GM21737 (cell line): Measurements from ENCODE around the gene PIAS4.

ENCODE experiments used
- ATAC-seq: cut with Tn5 transposase; IDR thresholded peaks from one replicate; pipeline ENCODE4 v1.9.1; 2021; ENCODE audit warnings: mild to moderate bottlenecking, moderate library complexity; ENCODE audit not compliant: unreplicated experiment

The PIAS4 gene

DNA sequence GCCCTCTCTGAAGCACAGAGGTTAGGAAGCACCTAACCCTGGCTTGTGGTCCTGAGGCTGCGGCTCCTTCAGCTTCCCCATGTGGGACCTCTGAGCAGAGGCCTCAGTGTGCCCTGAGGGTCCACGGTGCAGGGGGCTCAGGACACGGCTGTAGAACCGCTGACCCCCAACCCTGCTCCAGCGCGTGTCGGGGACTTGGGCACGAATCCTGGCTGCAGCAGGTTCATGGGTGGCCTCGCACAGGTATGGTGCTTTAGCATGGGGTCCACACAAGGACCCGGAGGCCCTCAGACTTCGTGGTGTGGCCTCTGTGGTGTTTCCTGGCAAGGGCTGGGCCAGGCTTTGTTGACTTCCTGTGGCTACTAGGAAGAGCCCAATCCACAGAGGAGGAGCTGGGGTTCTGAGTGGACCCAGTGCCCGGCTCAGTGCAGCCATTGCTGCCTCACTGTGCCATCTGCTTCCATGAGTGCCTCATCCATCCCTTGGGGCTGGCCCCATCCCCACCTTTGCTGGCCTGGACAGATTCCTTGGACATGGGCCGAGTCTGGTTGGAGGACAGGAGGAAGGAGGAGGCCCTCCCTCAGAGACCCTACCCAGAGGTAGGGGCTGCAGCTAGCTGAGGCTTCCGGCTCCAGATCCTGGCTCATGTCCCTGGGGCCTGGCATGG is 34.7 kb downstream of the PIAS4 start:
- ATAC-seq: no peak

DNA sequence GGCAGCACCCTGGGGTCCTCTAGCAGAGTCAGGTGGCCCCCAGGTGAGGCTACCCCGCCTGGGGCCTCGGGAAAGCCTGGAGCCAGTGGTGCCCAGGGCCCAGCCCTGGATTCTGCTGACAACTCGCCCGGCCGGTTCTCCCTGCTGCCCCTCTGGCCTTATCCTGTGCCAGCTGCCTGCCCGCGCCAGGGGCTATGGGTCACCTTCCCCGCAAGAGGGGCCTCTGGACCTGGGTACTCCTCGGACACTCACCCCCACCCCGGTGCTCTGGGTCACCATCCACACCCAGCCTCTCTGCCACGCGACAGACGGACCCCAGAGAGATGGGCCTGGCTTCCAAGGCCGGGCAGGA is 35.2 kb downstream of the PIAS4 start:
- ATAC-seq: no peak

DNA sequence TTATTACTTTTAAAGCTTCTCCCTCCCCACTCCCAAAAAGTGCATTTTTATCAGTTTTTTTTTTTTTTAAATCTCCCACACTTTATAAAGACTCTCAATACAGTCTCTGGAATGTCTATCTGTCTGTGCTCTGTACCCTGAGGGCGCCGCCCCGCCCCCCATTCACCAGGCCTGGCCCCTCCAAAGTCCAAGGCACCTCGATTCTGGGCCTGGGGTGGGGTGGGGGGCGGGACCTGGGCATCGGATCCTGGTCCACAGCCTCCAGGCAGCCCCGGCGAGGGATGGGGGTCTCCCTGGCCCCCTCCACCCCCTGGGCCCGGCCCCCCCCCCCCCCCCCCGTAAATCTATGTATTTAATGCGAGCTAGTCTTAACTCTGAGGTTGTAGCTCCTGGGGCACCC is 35.9 kb downstream of the PIAS4 start:
- no peak for ATAC-seq

DNA sequence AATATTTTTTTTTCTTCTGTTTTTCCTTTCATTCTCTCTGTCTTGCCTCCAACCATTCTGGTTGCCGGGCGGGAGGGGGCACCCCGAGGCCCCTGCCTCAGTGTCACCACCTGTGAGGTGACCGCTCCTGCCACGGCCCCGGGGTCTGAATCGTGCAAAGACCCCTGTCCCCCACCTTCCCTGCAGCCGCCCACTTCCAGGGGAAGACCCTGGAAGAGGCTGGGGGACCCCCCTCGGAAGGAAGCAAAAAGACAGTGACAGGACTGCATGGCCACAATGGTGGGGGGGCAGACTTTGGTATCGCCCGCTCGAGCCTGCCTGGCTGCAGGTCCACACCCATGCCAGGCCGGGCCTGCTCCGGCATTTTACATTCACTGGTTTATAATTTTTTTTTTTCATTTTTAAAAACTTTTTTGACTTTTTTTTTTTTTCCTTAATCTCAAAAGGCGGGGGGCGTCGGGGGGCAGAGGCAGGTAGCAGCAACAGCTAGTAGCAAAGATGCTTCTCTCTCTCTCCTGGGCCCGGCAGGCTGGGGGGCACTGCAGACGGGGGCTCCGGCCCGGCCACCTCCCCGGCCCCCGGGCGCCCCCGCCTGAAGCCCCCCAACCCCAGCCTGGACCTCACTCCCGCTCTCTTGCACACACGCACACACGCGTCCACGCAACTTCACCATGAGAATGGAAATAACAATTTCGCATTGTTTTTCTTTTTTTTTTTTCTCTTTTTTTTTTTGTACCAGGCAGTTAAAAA is 36.6 kb downstream of the PIAS4 start:
- no peak for ATAC-seq

DNA sequence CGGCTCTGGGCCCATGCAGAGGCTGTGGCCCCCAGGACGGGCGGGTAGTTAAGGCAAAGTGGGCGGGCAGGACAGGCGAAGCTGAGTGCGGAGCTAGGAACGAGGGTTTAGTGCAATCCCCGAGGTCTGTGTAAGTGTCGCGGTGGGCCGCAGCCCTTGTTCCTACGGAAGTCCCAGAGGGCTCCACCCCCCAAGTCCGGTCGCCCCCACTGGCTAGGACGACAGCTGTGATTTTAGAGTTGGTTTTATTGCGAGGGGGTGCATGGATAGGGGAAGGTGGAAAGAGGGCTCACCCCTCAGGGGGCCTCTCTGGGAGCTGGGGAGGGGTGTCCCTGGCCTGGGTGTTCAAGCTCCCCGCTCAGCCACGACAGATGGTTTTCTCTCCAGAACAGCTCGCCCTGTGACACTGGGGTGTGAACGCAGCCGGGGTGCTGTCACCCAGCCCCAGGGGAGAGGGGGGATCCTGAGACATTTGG is 37.5 kb downstream of the PIAS4 start:
- ATAC-seq: no peak

DNA sequence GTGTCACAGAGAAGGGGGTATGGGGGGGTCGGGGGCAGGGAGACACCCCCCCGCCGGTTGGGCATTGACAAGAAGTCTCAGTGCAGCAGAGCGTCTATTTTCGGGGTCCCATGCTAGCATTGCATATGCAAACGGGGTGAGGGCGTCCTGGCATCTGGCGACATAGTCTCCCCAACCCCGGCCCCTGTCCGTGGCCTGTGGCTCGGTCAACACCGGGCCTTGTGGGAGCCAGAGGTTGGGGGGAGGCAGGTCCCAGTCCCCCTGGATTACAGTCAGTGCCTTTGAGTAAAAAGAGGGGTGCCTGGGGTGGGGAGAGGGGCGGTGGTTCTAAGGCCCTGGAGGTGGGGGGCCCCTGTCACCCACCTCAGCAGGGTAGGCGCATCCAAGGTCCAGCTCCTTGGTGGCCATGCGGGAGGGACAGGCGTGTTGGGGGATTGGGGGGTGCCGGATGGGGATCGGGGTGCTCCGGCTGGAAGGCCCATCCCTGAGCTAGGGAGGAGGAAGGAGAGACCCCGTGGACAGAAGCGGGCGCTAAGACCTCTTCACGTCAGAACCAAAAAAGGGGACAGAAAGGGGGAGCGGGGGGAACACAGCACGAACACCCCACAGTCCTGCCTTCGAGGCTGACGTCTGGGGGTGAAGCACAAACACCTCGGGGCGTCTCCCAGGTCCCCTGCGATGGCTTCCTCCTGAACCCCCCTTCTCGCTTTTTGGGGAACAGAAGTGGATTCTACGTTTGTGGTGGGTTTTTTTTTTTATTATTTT is 38.2 kb downstream of the PIAS4 start:
- ATAC-seq: no peak

DNA sequence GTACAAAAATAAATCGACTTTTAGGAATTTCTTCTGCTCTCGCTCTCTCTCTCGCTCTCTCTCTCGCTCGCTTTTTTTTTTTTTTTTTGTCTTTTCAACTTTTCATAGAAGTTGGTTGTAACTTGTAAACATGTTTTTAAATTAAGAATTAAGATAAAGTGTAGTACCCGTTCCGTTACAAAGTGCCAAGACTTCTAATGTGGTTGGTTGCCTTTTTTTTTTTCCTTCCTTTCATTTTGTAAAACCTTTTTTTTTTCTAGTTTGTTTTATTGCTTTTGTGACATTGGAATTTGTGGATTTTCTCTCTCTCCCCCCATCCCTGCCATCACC is 38.8 kb downstream of the PIAS4 start:
- no peak for ATAC-seq

DNA sequence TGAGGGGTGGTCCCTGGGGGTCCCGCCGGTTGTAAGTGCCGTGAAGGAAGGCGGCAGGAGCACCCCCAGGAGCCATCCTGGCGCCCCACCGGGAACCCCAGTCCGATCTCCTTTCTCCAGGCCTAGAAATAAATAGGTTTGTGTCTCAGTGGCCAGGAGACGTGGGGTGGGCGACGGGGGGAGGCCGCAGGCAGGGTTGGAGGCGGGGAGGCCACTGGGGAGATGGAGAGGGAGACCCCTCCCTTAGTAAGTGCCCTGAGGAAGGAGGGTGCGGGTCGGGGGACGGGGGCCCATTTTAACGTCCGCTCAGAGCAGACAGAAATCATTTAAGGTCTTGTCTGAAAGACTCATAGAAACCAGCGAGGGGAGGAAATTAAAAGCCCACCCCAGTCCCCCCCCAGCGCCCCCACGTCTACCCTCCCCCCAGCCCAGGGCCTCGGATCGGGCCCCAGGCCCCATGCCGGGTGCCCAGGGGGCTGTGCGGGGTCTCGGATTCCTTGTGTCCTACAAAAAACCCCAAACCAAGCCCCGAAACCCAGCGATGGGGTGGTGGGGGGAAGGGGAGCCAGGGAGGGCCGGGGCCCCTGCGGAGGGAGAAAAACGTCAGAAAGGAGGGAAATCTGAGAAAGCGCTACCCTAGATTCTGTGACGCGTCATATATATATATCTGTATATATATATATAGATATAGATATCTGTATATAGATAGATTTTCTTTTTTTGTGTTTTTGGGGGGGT is 39.6 kb downstream of the PIAS4 start:
- ATAC-seq: no peak

DNA sequence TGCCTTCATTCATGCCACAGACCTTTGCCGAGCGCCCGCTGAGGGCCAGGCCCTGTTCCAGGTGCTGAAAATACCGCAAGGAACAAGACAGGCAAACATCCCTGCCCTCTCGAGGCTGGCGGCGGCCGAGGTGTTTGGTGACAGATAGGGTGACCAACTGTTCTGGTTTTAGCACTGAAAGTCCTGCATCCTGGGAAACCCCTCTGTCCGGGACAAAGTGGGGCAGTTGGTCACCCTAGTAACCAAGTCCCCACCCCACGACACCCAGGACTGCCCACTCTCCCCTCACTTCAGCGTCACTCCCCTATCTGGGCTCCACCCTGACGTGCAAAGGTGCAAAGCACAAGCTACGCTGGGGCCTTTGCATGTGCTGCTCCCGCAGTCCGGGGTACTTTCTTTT is 41.9 kb downstream of the PIAS4 start:
- ATAC-seq: no peak

DNA sequence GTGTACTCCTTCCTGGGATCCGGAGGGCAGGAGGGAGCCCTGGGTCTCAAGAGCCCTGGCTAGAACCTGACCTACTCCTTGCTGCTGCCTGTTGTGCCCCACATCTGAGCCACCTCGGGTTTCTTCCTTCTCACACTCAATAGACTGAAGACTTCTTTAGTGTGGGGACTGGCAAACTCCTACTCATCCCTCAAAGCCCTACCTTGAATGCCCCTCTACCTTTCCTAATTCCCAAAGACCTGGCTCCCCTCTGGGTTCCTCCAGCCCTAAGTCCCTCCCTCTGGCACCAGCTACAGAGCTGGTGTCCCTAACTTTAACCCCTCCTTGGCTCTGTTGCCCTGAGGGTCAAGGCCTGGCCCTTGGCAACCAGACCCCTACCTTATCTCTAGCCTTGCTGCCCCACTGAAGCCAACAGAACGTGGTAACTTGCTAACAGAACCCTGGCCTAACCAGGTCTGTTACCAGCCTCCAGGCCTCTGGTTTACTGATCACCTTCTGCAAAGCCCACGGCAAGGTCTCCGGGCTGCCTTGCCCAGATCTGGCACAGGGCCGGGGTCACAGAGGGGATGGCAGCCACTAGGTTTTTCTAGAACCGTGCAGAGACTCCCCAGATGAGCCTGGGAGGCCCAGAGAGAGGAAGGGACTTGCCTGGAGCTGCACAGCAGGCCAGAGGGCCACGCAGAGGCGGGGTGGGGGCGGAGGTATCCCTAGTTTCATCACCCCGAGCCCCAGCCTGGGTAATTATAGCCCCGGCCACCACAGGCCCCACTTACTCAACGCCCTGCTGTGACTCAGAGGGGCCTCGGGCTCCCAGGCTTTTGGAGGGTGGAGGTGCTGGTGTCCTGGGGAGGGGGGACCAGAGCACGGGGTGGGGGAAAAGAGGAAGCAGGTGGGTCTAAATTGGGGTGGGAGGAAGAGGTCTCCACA is 43.9 kb downstream of the PIAS4 start:
- no peak for ATAC-seq

DNA sequence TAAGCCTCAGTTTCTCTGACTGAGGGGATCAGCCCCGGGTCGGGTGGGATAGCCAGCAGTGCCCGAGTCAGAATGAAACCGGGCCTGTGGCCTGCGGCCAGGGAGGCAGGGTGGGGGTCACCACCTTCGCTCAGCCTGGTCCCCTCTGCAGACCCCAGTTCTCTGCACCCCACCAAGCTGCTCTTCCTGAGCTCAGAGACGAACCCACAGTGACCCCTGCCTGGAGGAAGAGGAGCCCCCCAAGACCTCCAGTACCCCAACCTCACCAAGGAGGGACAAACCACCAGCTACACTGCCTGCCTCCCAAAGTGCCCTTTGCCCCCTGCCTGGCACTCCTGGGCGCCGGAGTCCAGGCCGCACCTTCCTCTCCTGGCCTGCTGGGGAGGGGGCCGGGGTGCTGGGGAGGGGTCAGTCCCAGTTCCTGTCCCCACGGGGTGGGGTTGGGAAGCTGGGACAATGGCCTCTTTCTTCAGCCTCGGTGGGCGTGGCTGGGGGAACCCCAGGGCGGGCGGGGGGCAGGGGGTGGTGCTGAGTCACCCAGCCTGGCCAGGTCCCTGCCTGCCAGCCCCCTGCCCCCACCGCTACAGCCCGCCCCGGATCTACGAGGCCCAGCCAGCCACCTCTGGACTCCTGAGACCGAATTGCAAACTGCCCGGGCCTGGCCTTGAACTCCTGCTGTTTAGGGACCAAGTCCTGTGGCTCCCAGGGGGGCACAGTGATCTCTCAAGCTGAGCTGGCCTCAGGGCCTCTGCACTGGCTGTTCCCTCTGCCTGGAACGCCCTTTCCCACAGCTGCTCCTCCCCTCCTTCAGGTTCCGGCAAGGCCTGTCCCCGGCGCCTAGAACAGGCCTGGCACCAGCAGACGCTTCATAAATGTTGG is 44.8 kb downstream of the PIAS4 start:
- no peak for ATAC-seq

DNA sequence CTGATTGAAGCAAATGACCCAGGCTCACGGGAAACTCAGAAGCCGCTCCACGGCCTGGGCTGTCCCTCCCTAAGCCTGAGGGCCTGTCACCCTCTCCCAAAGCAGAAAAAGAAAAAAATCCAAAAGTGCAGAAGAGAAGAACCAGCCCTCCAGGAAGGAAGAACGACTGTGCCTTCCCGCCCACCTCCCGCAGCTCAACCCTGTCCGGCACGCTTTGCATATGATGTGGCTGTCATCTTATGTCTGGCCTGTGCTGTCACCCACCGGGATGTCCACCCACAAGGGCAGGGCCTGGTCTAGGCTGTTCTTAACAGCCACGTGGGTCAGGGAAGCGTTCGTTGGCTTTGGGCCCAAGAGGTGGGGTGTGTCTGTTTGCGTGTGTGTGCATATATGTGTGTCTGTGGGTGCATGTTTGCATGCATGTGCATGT is 45.5 kb downstream of the PIAS4 start:
- no peak for ATAC-seq

DNA sequence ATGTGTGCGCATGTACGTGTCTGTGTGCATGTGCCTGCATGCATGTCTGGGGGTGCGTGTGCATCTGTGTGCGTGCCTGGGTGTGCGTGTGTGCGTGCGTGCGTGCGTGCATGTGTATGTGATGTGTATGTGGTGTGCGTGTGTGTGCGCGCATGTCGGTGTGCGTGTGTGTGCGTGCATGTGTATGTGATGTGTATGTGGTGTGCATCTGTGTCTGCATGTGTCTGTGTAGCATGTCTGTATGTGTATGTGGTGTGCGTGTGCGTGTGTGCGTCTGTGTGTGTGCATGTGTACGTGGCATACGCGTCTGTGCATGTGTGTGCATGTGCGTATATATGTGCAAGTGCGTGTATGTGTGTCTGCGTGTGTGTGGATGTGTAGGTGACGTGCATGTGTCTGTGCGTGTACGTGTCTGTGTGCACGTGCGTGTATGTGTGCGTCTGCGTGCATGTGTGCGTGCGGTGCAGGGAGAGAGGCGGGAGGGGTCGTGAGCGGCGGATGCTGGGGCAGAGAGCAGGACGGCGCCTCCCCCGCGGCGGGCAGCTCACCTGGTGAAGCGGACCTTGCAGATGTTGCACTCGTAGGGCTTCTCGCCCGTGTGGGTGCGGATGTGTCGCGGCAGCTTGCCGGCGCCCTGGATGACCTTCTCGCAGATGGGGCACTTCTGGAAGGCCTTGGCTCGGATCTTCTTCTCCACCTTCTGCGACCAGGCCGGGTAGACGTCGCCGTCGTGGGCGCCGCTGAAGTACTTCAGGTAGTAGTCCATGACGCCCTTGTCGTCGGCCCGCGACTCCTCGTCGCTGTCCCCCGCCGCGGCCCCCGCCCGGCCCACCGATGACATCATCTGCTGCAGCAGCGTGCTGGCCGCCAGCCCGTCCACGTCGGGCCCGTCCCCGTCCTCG is 46.1 kb downstream of the PIAS4 start:
- ATAC-seq: no peak

DNA sequence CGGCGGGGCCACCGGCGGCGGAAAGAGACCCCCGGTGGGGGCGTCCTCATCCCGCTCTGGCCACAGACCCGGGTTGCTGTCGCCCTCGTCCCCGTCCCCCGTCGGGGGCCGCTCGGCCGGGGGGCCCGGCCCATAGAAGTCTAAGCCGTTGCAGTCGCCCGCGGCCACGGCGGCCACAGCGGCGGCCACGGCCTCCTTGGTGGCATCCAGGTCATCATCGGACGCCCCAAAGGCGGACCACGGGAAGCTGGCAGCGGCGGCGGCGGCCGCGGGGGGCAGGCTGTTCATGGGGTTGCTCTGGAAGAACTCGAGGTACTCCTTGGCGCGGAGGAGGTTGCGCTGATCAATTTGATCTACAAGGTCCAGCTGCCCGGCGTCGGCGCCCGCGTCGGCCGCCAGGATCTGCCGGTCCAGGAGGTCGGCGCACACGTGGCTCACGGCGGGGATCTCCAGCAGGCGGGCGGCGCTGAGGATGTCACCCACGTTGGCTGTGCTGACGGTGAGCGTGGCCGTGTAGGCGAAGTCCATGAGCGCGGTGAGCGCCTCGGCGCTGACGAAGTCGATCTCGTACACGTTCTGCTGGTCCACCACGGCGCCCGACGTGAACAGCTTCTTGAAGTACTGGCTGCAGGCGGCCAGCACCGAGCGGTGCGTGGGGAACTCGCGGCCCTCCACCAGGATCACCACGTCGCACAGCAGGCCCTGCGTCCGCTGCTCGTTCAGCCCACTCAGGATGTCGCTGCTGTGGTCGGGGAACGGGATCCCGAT is 47.1 kb downstream of the PIAS4 start:
- ATAC-seq: no peak

DNA sequence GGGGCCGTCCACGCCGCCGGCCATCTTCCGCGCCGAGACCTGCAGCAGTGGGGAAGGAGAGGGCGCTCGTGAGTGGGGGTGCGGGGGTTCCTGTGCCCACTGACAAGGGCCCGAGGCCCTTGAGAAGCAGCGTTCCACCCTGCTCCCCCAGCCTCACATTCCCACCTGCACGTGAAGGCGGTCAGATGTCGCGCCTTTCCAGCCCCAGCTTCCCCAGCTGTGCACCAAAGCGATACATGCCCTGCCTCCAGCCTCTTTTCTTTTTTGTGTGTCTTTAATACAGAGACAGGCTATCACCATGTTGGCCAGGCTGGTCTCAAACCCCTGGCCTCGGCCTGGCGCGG is 47.6 kb downstream of the PIAS4 start:
- no peak for ATAC-seq

DNA sequence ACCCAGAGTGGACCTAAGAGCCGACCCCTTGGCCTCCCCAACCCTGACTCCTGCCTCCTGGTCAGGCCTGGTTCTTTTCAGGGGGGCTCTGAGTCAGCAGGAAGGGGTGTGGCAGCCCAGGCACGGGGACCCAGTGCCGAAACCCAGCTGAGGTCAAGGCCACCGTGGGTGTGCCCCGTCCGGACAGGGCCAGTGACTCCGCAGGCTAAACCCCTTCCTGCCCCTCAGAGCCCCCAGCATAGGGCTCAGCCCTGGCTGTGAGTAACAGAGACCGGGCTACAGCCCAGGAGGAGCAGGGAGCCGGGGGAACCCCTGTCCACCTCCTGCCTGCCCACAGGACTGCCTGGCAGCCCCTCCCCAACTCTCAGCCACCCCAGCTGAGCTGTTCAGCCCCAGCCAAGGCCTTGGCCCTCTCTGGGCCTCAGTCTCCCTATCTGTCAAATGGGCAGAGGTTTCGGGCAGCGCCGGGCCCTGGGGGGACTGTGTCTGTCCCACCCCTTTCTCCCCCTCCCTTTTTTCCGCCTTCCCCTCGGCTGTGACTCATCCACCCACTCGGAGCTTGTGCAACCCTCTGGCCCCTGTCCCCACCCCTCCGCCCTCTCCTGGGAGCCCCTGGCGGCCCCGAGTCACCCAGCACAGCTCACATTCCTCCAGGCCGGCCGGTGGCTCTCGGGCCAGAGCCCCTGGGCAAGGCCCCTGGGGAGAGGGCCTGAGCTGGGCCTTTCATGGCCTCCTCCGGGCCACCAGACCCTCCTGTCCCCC is 50.6 kb downstream of the PIAS4 start:
- no peak for ATAC-seq
